ENCODE data around the gene AMY1B. TPM values are rescaled to one million over a fixed set of nuclear protein-coding genes. Genes with fewer than 3 reads are reported as not detected.
"Not testable (repeated sequence)": the region's sequence is repeated elsewhere in the genome, so short reads cannot be mapped to it uniquely, and the experiment has no call there.

The AMY1B gene
- total RNA-seq (2014; rRNA removed; shearing (Covaris generic)): not detected in 2 replicates

- DNase-seq (ENCODE audit: low read depth): not testable (repeated sequence)
Observed at GRCh38 chr1:103696110-103696509, at the start of gene AMY1B. AMY1B (minus strand) TSS chr1:103696210; CDS start chr1:103695639, 571 bp downstream.

- DNase-seq (ENCODE audit: low read depth): not testable (repeated sequence)
Observed at GRCh38 chr1:103745040-103745439, 49.0 kb upstream of the AMY1B start.

GRCh38 chr1:103744449-103744848 is 48.4 kb upstream of the AMY1B start:
- not testable (repeated sequence) for DNase-seq (ENCODE audit: low read depth)

GRCh38 chr1:103738031-103738430 is 42.0 kb upstream of the AMY1B start:
- DNase-seq (ENCODE audit: low read depth): not testable (repeated sequence)

- DNase-seq (ENCODE audit: low read depth): not testable (repeated sequence)
Observed at GRCh38 chr1:103735334-103735733, 39.3 kb upstream of the AMY1B start.

- not testable (repeated sequence) for DNase-seq (ENCODE audit: low read depth)
Observed at GRCh38 chr1:103721473-103721872, 25.5 kb upstream of the AMY1B start.

- DNase-seq (ENCODE audit: low read depth): not testable (repeated sequence)
Observed at GRCh38 chr1:103717404-103717803, 21.4 kb upstream of the AMY1B start.

- not testable (repeated sequence) for DNase-seq (ENCODE audit: low read depth)
Observed at GRCh38 chr1:103710381-103710780, 14.4 kb upstream of the AMY1B start.

GRCh38 chr1:103707670-103708069 is 11.7 kb upstream of the AMY1B start:
- DNase-seq (ENCODE audit: low read depth): not testable (repeated sequence)

GRCh38 chr1:103701256-103701655 is 5.2 kb upstream of the AMY1B start:
- not testable (repeated sequence) for DNase-seq (ENCODE audit: low read depth)

- DNase-seq (ENCODE audit: low read depth): not testable (repeated sequence)
Observed at GRCh38 chr1:103700669-103701068, 4.7 kb upstream of the AMY1B start.

GRCh38 chr1:103697430-103697829 is 1.4 kb upstream of the AMY1B start:
- DNase-seq (ENCODE audit: low read depth): not testable (repeated sequence)

GRCh38 chr1:103676335-103676734 is 19.7 kb downstream of the AMY1B start:
- DNase-seq (ENCODE audit: low read depth): not testable (repeated sequence)

GRCh38 chr1:103655460-103655859 is 40.5 kb downstream of the AMY1B start, which contains the start of gene AMY1A:
AMY1A (plus strand) TSS chr1:103655760; CDS start chr1:103656331, 571 bp downstream.
- DNase-seq (ENCODE audit: low read depth): not testable (repeated sequence)

- not testable (repeated sequence) for DNase-seq (ENCODE audit: low read depth)
Observed at GRCh38 chr1:103654133-103654532, 41.9 kb downstream of the AMY1B start.

GRCh38 chr1:103650889-103651288 is 45.1 kb downstream of the AMY1B start:
- DNase-seq (ENCODE audit: low read depth): not testable (repeated sequence)

GRCh38 chr1:103650305-103650704 is 45.7 kb downstream of the AMY1B start:
- not testable (repeated sequence) for DNase-seq (ENCODE audit: low read depth)

GRCh38 chr1:103643908-103644307 is 52.1 kb downstream of the AMY1B start:
- DNase-seq (ENCODE audit: low read depth): not testable (repeated sequence)

GRCh38 chr1:103641194-103641593 is 54.8 kb downstream of the AMY1B start:
- not testable (repeated sequence) for DNase-seq (ENCODE audit: low read depth)

Other genes starting within 250 kb of the AMY1B start
- 4.1 and 5.9 TPM in 2 replicates for gene RNPC3, start 170.5 kb downstream of the AMY1B start, total RNA-seq (2014; rRNA removed; shearing (Covaris generic))
- 0.86 TPM in 1 of 2 replicates, not detected in the other for gene AMY2B, start 124.6 kb downstream of the AMY1B start, total RNA-seq (2014; rRNA removed; shearing (Covaris generic))
- gene AMY2A, start 78.8 kb downstream of the AMY1B start, total RNA-seq (2014; rRNA removed; shearing (Covaris generic)): not detected in 2 replicates
- gene AMY1A, start 40.5 kb downstream of the AMY1B start, total RNA-seq (2014; rRNA removed; shearing (Covaris generic)): not detected in 2 replicates
- gene AMY1C, start 53.7 kb upstream of the AMY1B start, total RNA-seq (2014; rRNA removed; shearing (Covaris generic)): not detected in 2 replicates

Measured in Daoy (cell line).